ENCODE measurements around the gene METAP1D. TPM values are rescaled to one million over a fixed set of nuclear protein-coding genes. Genes with fewer than 3 reads are reported as not detected.

Gene METAP1D
- total RNA-seq, 5 donors from 2014 or later (not counting 1 experiment from before 2014, with no cell fraction given), result 7.6 to 11.4 (median 10.1) TPM

GRCh38 chr2:172082944-172083627 lies 83.3 kb downstream of the METAP1D start:
- POLR2A ChIA-PET, result interaction anchor here in 1 of 2 donors (0.6 kb wide), 1 partner anchor 32 kb away, joined by 3 read pairs; no protein-coding TSS in a partner anchor
- Mint-ChIP-seq H3K4me1 (peaks cover 46 to 57% (median 55%) of the 10 kb centered on the region in 3 donors), H3K9me3 (no peaks in the 10 kb centered on the region), H3K4me3 (peak overlapping the region in 2 of 3 donors; percentile 56 to 70), H3K27me3 (peaks cover 80 to 95% of the 10 kb centered on the region in 2 donors), H3K36me3 (peaks cover 3% of the 10 kb centered on the region), H3K27ac (peak overlapping the region in 1 of 2 donors; percentile 24)
- Histone ChIP-seq H3K4me3 (ENCODE audit: control insufficient read depth in 1 of 2, extremely low read depth in 1 of 2, low read length in 1 of 2) (peak overlapping the region in 1 of 2 donors; percentile 2), H3K4me1 (ENCODE audit: control insufficient read depth in 1 of 2, extremely low read depth in 1 of 2, insufficient read depth in 2 of 2, low read length in 2 of 2) (peaks cover 12 to 69% of the 10 kb centered on the region in 2 experiments), H3K9me3 (no peaks in the 10 kb centered on the region), H3K27ac (ENCODE audit: low read length) (no peak overlapping the region), H3K27me3 (replicated peaks in 1 of 2; ENCODE audit: control insufficient read depth in 2 of 2, extremely low read depth in 1 of 2, insufficient read depth in 2 of 2, low read length in 1 of 2) (peaks cover 18 to 94% of the 10 kb centered on the region in 2 experiments), H3K36me3 (ENCODE audit: control insufficient read depth in 2 of 2, extremely low read depth in 1 of 2, insufficient read depth in 1 of 2, low read length in 1 of 2) (no peaks in the 10 kb centered on the region)
- no peak for ATAC-seq (replicated peaks in 1 of 4)
- CTCF ChIA-PET, result interaction anchor here (0.6 to 2.6 kb wide), 2 partner anchors 20 to 594 kb away, joined by 3 to 9 read pairs; partner anchors contain the start of gene DLX2 (in 1 of the 2)
- 13% methylated on average over 37 of the region's 42 CpGs for WGBS (ENCODE audit: insufficient coverage)
- peak in 2 of 35 experiments; percentile 3 to 29 for DNase-seq

- Histone ChIP-seq H3K4me1 (ENCODE audit: control insufficient read depth in 1 of 2, extremely low read depth in 1 of 2, insufficient read depth in 2 of 2, low read length in 2 of 2) (peaks cover 12 to 74% of the 10 kb centered on the region in 2 experiments), H3K36me3 (ENCODE audit: control insufficient read depth in 2 of 2, extremely low read depth in 1 of 2, insufficient read depth in 1 of 2, low read length in 1 of 2) (no peaks in the 10 kb centered on the region), H3K9me3 (no peaks in the 10 kb centered on the region), H3K4me3 (ENCODE audit: control insufficient read depth in 1 of 2, extremely low read depth in 1 of 2, low read length in 1 of 2) (peak overlapping the region in 1 of 2 donors; percentile 74), H3K27ac (ENCODE audit: low read length) (no peak overlapping the region), H3K27me3 (replicated peaks in 1 of 2; ENCODE audit: control insufficient read depth in 2 of 2, extremely low read depth in 1 of 2, insufficient read depth in 2 of 2, low read length in 1 of 2) (peaks cover 18 to 96% of the 10 kb centered on the region in 2 experiments)
- POLR2A ChIA-PET, result no interaction called here
- Mint-ChIP-seq H3K9me3 (no peaks in the 10 kb centered on the region), H3K36me3 (peaks cover 3% of the 10 kb centered on the region), H3K27ac (peak overlapping the region in 1 of 2 donors; percentile 24), H3K27me3 (peaks cover 82 to 96% of the 10 kb centered on the region in 2 donors), H3K4me3 (peak overlapping the region in 2 of 3 donors; percentile 56 to 70), H3K4me1 (peaks cover 53 to 62% (median 57%) of the 10 kb centered on the region in 3 donors)
- peak in 2 of 35 experiments; percentile 16 to 29 for DNase-seq
- ATAC-seq (replicated peaks in 1 of 4), result no peak
- CTCF ChIA-PET, result interaction anchor here (0.6 to 2.6 kb wide), 2 partner anchors 20 to 593 kb away, joined by 3 to 9 read pairs; partner anchors contain the start of gene DLX2 (in 1 of the 2)
- 11% methylated on average over 9 of the region's 23 CpGs for WGBS (ENCODE audit: insufficient coverage)
Measured at GRCh38 chr2:172083628-172084394, 84.1 kb downstream of the METAP1D start.

GRCh38 chr2:172084395-172084644 lies 84.6 kb downstream of the METAP1D start:
- Mint-ChIP-seq H3K27me3 (peaks cover 80 to 94% of the 10 kb centered on the region in 2 donors), H3K36me3 (peaks cover 3% of the 10 kb centered on the region), H3K27ac (no peak overlapping the region), H3K4me3 (peak overlapping the region; percentile 56 to 74 (median 70)), H3K4me1 (peaks cover 53 to 62% (median 57%) of the 10 kb centered on the region in 3 donors), H3K9me3 (no peaks in the 10 kb centered on the region)
- DNase-seq (peak in 1 of 35 experiments; percentile 25), ATAC-seq (replicated peaks in 1 of 4) (no peak)
- Histone ChIP-seq H3K36me3 (ENCODE audit: control insufficient read depth in 2 of 2, extremely low read depth in 1 of 2, insufficient read depth in 1 of 2, low read length in 1 of 2) (no peaks in the 10 kb centered on the region), H3K27me3 (replicated peaks in 1 of 2; ENCODE audit: control insufficient read depth in 2 of 2, extremely low read depth in 1 of 2, insufficient read depth in 2 of 2, low read length in 1 of 2) (peaks cover 23 to 96% of the 10 kb centered on the region in 2 experiments), H3K27ac (ENCODE audit: low read length) (no peak overlapping the region), H3K4me3 (ENCODE audit: control insufficient read depth in 1 of 2, extremely low read depth in 1 of 2, low read length in 1 of 2) (peak overlapping the region; percentile 35 to 74), H3K9me3 (no peaks in the 10 kb centered on the region), H3K4me1 (ENCODE audit: control insufficient read depth in 1 of 2, extremely low read depth in 1 of 2, insufficient read depth in 2 of 2, low read length in 2 of 2) (peaks cover 12 to 74% of the 10 kb centered on the region in 2 experiments)
- 4% methylated on average over 16 of the region's 17 CpGs for WGBS (ENCODE audit: insufficient coverage)
- ChIA-PET POLR2A (no interaction called here), CTCF (interaction anchor here in 1 of 2 donors (1.3 to 2.6 kb wide), 2 partner anchors 15 to 19 kb away, joined by 3 to 9 read pairs; partner anchors contain the start of gene DLX2)

GRCh38 chr2:172084645-172085459 lies 85.1 kb downstream of the METAP1D start:
- H3K4me1 ChIP-seq (ENCODE audit: control insufficient read depth in 1 of 2, extremely low read depth in 1 of 2, insufficient read depth in 2 of 2, low read length in 2 of 2), result peaks cover 12 to 74% of the 10 kb centered on the region in 2 experiments
- peaks cover 24 to 98% of the 10 kb centered on the region in 2 experiments for H3K27me3 ChIP-seq (replicated peaks in 1 of 2; ENCODE audit: control insufficient read depth in 2 of 2, extremely low read depth in 1 of 2, insufficient read depth in 2 of 2, low read length in 1 of 2)
- Mint-ChIP-seq H3K9me3 (no peaks in the 10 kb centered on the region), H3K27ac (peak overlapping the region in 1 of 2 donors; percentile 69), H3K4me3 (peak overlapping the region; percentile 56 to 74 (median 70)), H3K4me1 (peaks cover 53 to 63% (median 57%) of the 10 kb centered on the region in 3 donors), H3K27me3 (peaks cover 78 to 95% of the 10 kb centered on the region in 2 donors), H3K36me3 (peaks cover 3% of the 10 kb centered on the region)
- POLR2A ChIA-PET, result interaction anchor here in 1 of 2 donors (0.5 kb wide), 1 partner anchor 1799 kb away, joined by 3 read pairs; no protein-coding TSS in a partner anchor
- no peaks in the 10 kb centered on the region for H3K36me3 ChIP-seq (ENCODE audit: control insufficient read depth in 2 of 2, extremely low read depth in 1 of 2, insufficient read depth in 1 of 2, low read length in 1 of 2)
- H3K9me3 ChIP-seq, result no peaks in the 10 kb centered on the region
- ATAC-seq (replicated peaks in 1 of 4) (peak; percentile 44 to 62 (median 50)), DNase-seq (peak in 5 of 35 experiments; percentile 11 to 68 (median 32))
- 1% methylated on average over 76 of the region's 76 CpGs for WGBS (ENCODE audit: insufficient coverage)
- no peak overlapping the region for H3K27ac ChIP-seq (ENCODE audit: low read length)
- H3K4me3 ChIP-seq (ENCODE audit: control insufficient read depth in 1 of 2, extremely low read depth in 1 of 2, low read length in 1 of 2), result peak overlapping the region; percentile 35 to 74
- CTCF ChIA-PET, result interaction anchor here (0.9 to 2.6 kb wide), 4 partner anchors 14 to 22 kb away, joined by 3 to 9 read pairs (median 6); partner anchors contain the start of gene DLX2 (in 1 of the 2)

- DNase-seq (peak in 1 of 35 experiments; percentile 14), ATAC-seq (replicated peaks in 1 of 4) (peak in 3 of 4 experiments; percentile 39 to 51 (median 41))
- CTCF ChIA-PET, result interaction anchor here (0.9 to 2.6 kb wide), 4 partner anchors 13 to 21 kb away, joined by 3 to 9 read pairs (median 6); partner anchors contain the start of gene DLX2 (in 1 of the 2)
- Mint-ChIP-seq H3K36me3 (no peaks in the 10 kb centered on the region), H3K27ac (peak within 1 kb of the TSS; percentile 22 to 85), H3K4me1 (peaks cover 53 to 61% (median 58%) of the 10 kb centered on the region in 3 donors), H3K4me3 (peak within 1 kb of the TSS; percentile 56 to 74 (median 70)), H3K9me3 (no peaks in the 10 kb centered on the region), H3K27me3 (peaks cover 79 to 95% of the 10 kb centered on the region in 2 donors)
- Histone ChIP-seq H3K27ac (ENCODE audit: low read length) (no peak within 1 kb of the TSS), H3K27me3 (replicated peaks in 1 of 2; ENCODE audit: control insufficient read depth in 2 of 2, extremely low read depth in 1 of 2, insufficient read depth in 2 of 2, low read length in 1 of 2) (peaks cover 28 to 99% of the 10 kb centered on the region in 2 experiments), H3K9me3 (no peaks in the 10 kb centered on the region), H3K4me3 (ENCODE audit: control insufficient read depth in 1 of 2, extremely low read depth in 1 of 2, low read length in 1 of 2) (peak within 1 kb of the TSS; percentile 35 to 74), H3K4me1 (ENCODE audit: control insufficient read depth in 1 of 2, extremely low read depth in 1 of 2, insufficient read depth in 2 of 2, low read length in 2 of 2) (peaks cover 12 to 78% of the 10 kb centered on the region in 2 experiments), H3K36me3 (ENCODE audit: control insufficient read depth in 2 of 2, extremely low read depth in 1 of 2, insufficient read depth in 1 of 2, low read length in 1 of 2) (no peaks in the 10 kb centered on the region)
- WGBS (ENCODE audit: insufficient coverage), result 10% methylated on average over 20 of the region's 34 CpGs
- POLR2A ChIA-PET, result interaction anchor here in 1 of 2 donors (0.5 kb wide), 1 partner anchor 1798 kb away, joined by 3 read pairs; no protein-coding TSS in a partner anchor
Measured at GRCh38 chr2:172085460-172086159, 85.9 kb downstream of the METAP1D start, which contains the start of gene DLX1. Gene DLX1, plus strand, starts transcription at chr2:172085507. Its CDS starts 171 bp downstream, at chr2:172085678.

All from T-cell (primary cell).